HCT116 (cell line): ENCODE results near the gene NAT10. TPM values are rescaled to one million over a fixed set of nuclear protein-coding genes. Genes with fewer than 3 reads are reported as not detected.

ENCODE experiments used
- ATAC-seq: fragments of 200-7000 bp; cut with Tn5 transposase; 2 replicates; pipeline ENCODE4 v1.9.1; 2020; ENCODE audit warnings: mild to moderate bottlenecking, moderate library complexity
- BruUV-seq: library from RNA; stranded (reverse); fragments of 400-500 nt; replicated peaks from 2 replicates; lab custom pipeline; 2021; lab: Mats Ljungman, UMichigan
- CTCF ChIA-PET: fragments of 300-600 bp; sonication (Branson Sonifier 250); formaldehyde crosslinking; loops from one replicate; lab custom pipeline; 2021; ENCODE audit warnings: antibody characterized with exemption; lab: Charles Lee
- POLR2A ChIA-PET: fragments of 300-600, 350-600 bp; sonication (Branson Sonifier 250); formaldehyde crosslinking; loops from one replicate; lab custom pipeline; 2021; ENCODE audit warnings: antibody characterized with exemption; lab: Charles Lee
- RAD21 ChIA-PET, 2 experiments: fragments of 300-600 bp; sonication (Branson Sonifier 250); formaldehyde crosslinking; loops; one replicate each; lab custom pipeline; 2023; ENCODE audit warnings: low total read pairs in 2 of 2; ENCODE audit not compliant: uncharacterized antibody in 2 of 2, unreplicated experiment in 2 of 2, low non-redundant PET in 1 of 2; lab: Charles Lee
- DNase-seq: peaks from one replicate; pipeline ENCODE4 v3.0.0-alpha.2; 2010; ENCODE audit warnings: low read depth, low spot score
- H2AFZ ChIP-seq: fragments of 200-600 bp; shearing (Covaris generic), sonication (generic); 2 replicates; pipeline ENCODE4 v1.6.1; 2017; ENCODE audit warnings: low read depth, mixed run types, mixed read lengths, antibody characterized with exemption, low read length; ENCODE audit not compliant: poor library complexity, severe bottlenecking
- H3K27ac ChIP-seq: 2 replicates; pipeline ENCODE4 v1.5.1; 2012; ENCODE audit warnings: low read depth, low read length
- H3K27me3 ChIP-seq: fragments of 200-600 bp; sonication (generic); 2 replicates; pipeline ENCODE4 v1.6.1; 2016; ENCODE audit warnings: mixed run types, low read length, mixed read lengths; ENCODE audit not compliant: insufficient read depth
- H3K36me3 ChIP-seq, 2 experiments: fragments of 200-500 bp in 1 of 2; fragments of 200-600 bp in 1 of 2; sonication (Bioruptor generic) in 1 of 2; sonication (generic) in 1 of 2; 2 replicates each; pipeline versions ENCODE4 v1.5.1 to v1.6.1; 2014 to 2016; ENCODE audit warnings: low read length in 2 of 2, inconsistent platforms in 1 of 2, mixed read lengths in 1 of 2, mixed run types in 1 of 2; ENCODE audit not compliant: insufficient read depth in 2 of 2, control insufficient read depth in 1 of 2
- H3K4me1 ChIP-seq, 2 experiments: fragments of 200-600 bp in 1 of 2; sonication (generic) in 1 of 2; 2 replicates each; pipeline versions ENCODE4 v1.5.1 to v1.6.1; 2012 to 2017; ENCODE audit warnings: low read length in 2 of 2, inconsistent platforms in 1 of 2, mild to moderate bottlenecking in 1 of 2, mixed read lengths in 1 of 2, mixed run types in 1 of 2, moderate library complexity in 1 of 2; ENCODE audit not compliant: insufficient read depth in 2 of 2, control insufficient read depth in 1 of 2
- H3K4me2 ChIP-seq: fragments of 200-600 bp; sonication (generic); 2 replicates; pipeline ENCODE4 v1.6.1; 2017; ENCODE audit warnings: mixed run types, low read length, mixed read lengths
- H3K4me3 ChIP-seq, 2 experiments: fragments of 200-600 bp in 1 of 2; sonication (generic) in 1 of 2; replicated peaks in 1 of 2; 2 replicates each; pipeline ENCODE4 v1.5.1; 2011 to 2016; ENCODE audit warnings: low read length in 2 of 2, control low read depth in 1 of 2, low read depth in 1 of 2, mild to moderate bottlenecking in 1 of 2, mixed read lengths in 1 of 2, mixed run types in 1 of 2
- H3K79me2 ChIP-seq: fragments of 200-600 bp; sonication (generic); 2 replicates; pipeline ENCODE4 v1.6.1; 2017; ENCODE audit warnings: mild to moderate bottlenecking, mixed run types, low read length, moderate library complexity, mixed read lengths; ENCODE audit not compliant: insufficient read depth
- H3K9ac ChIP-seq: fragments of 200-600 bp; sonication (generic); 2 replicates; pipeline ENCODE4 v1.6.1; 2016; ENCODE audit warnings: low read length, mixed read lengths
- H3K9me2 ChIP-seq: fragments of 200-600 bp; sonication (generic), shearing (Covaris generic); 2 replicates; pipeline ENCODE4 v1.6.1; 2017; ENCODE audit warnings: mixed run types, mild to moderate bottlenecking, moderate library complexity; ENCODE audit not compliant: insufficient read depth
- H3K9me3 ChIP-seq, 2 experiments: fragments of 200-500 bp in 1 of 2; fragments of 200-600 bp in 1 of 2; sonication (Bioruptor generic) in 1 of 2; sonication (generic) in 1 of 2; 2 replicates each; pipeline ENCODE4 v1.6.1; 2014 to 2017; ENCODE audit warnings: low read length in 2 of 2, mixed read lengths in 2 of 2, inconsistent platforms in 1 of 2, low read depth in 1 of 2, mild to moderate bottlenecking in 1 of 2, mixed run types in 1 of 2, moderate library complexity in 1 of 2; ENCODE audit not compliant: control insufficient read depth in 1 of 2, insufficient read depth in 1 of 2
- H4K20me1 ChIP-seq: fragments of 200-600 bp; sonication (generic), shearing (Covaris generic); 2 replicates; pipeline ENCODE4 v1.6.1; 2017; ENCODE audit warnings: mixed run types, mild to moderate bottlenecking, moderate library complexity; ENCODE audit not compliant: insufficient read depth
- CBX3 ChIP-seq: IDR thresholded peaks from 2 replicates; pipeline ENCODE4 v1.6.1; 2012; ENCODE audit warnings: low read depth
- EZH2 ChIP-seq: fragments of 200-600 bp; sonication (generic); IDR thresholded peaks from 2 replicates; pipeline ENCODE4 v1.6.1; 2017; ENCODE audit warnings: antibody characterized with exemption, mixed run types
- FOSL1 ChIP-seq: IDR thresholded peaks from 2 replicates; pipeline ENCODE4 v1.6.1; 2012; ENCODE audit warnings: low read depth
- RAD21 ChIP-seq: IDR thresholded peaks from 2 replicates; pipeline ENCODE4 v1.6.1; 2012; ENCODE audit warnings: low read depth, mild to moderate bottlenecking
- SIN3A ChIP-seq: IDR thresholded peaks from 2 replicates; pipeline ENCODE4 v1.6.1; 2012; ENCODE audit warnings: low read depth
- intact Hi-C: fragments of 100-400 bp; cut with micrococcal nuclease; formaldehyde crosslinking; loops from 2 replicates; pipeline ENCODE4 v1.10.0; 2022
- total RNA-seq: library from RNA; stranded (reverse); gene quantifications from one replicate; pipeline ENCODE4 v1.2.1, GENCODE V29; 2021; ENCODE audit not compliant: unreplicated experiment
- TF ChIP-seq, protein P1 (sequence below), 3 experiments: fragments of 200-600 bp in 1 of 3; sonication (generic) in 1 of 3; IDR thresholded peaks in 2 of 3; conservative IDR thresholded peaks in 1 of 3; 2 replicates each; pipeline ENCODE4 v1.5.1; 2012 to 2017; ENCODE audit warnings: low read depth in 2 of 3, low read length in 2 of 3, antibody characterized with exemption in 1 of 3, borderline replicate concordance in 1 of 3, control low read depth in 1 of 3, mild to moderate bottlenecking in 1 of 3, mixed read lengths in 1 of 3, mixed run types in 1 of 3, moderate library complexity in 1 of 3; ENCODE audit not compliant: insufficient read depth in 1 of 3

Gene NAT10
- total RNA-seq, 1 experiment from 2014 or later = 101 TPM

DNA sequence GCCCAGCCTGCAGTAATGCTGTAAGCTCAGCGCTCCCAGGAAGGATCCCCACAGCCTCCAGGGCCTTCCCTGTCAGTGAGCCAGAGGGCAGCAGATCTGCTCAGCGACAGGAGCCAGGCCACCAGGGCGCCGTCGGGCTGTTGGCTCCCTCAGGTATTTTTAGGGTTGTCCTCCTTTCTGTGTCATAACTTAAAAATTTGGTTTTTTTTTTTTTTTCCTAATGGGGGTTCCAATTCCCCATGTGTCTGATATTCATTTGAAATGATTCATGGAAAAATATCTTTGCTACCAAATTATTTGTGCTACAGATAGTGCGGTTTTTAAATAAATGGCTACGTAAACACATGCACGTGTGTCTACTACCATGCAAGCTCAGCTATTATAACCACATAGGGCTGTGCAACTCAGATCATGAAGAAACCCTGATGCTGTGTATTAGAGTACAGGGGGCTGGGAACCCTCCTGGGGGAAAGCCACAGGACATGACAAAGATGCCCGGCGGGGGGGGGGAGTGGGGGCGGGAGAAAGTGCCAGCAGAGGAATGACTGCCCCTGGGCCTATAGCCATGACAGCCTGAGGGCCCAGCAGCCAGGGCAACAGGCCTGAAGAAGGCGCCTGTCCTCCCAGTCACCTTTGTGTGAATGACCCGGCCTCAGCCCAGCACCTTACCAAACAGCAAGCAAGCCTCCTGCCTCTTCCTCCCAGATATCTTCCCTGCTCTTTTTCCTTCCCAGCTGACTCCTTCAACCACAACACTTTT lies 89.3 kb downstream of the NAT10 start:
- H3K36me3 ChIP-seq = no peaks in the 10 kb centered on the region
- no peaks in the 10 kb centered on the region for H3K9me3 ChIP-seq
- H4K20me1 ChIP-seq = no peaks in the 10 kb centered on the region
- H3K27me3 ChIP-seq = no peaks in the 10 kb centered on the region
- H3K27ac ChIP-seq = no peak overlapping the region
- ChIA-PET CTCF (no interaction called here), RAD21 (no interaction called here), POLR2A (no interaction called here)
- ATAC-seq = no peak
- no peak overlapping the region for H3K4me3 ChIP-seq
- no peaks in the 10 kb centered on the region for H3K79me2 ChIP-seq
- H2AFZ ChIP-seq = no peak overlapping the region
- DNase-seq = no peak
- TF ChIP-seq SIN3A (no peak), RAD21 (peak; percentile 14; the same call in 1 of the 2 replicates), EZH2 (no peak), FOSL1 (no peak), CBX3 (no peak)
- TF ChIP-seq, protein P1, sequence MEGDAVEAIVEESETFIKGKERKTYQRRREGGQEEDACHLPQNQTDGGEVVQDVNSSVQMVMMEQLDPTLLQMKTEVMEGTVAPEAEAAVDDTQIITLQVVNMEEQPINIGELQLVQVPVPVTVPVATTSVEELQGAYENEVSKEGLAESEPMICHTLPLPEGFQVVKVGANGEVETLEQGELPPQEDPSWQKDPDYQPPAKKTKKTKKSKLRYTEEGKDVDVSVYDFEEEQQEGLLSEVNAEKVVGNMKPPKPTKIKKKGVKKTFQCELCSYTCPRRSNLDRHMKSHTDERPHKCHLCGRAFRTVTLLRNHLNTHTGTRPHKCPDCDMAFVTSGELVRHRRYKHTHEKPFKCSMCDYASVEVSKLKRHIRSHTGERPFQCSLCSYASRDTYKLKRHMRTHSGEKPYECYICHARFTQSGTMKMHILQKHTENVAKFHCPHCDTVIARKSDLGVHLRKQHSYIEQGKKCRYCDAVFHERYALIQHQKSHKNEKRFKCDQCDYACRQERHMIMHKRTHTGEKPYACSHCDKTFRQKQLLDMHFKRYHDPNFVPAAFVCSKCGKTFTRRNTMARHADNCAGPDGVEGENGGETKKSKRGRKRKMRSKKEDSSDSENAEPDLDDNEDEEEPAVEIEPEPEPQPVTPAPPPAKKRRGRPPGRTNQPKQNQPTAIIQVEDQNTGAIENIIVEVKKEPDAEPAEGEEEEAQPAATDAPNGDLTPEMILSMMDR (IDR thresholded peaks at IDR 0.05 in 2 of 3, conservative IDR thresholded peaks at IDR 0.05 in 1 of 3; ENCODE audit: borderline replicate concordance in 1 of 3, insufficient read depth in 1 of 3, low read depth in 2 of 3, low read length in 2 of 3) = 0 out of 6 replicates have a peak, but pooled peaks of 1 of the 3 experiments have one; percentile 15
- peaks cover 19 to 42% of the 10 kb centered on the region in 2 experiments for H3K4me1 ChIP-seq
- BruUV-seq = no TSS peak
- peak overlapping the region; percentile 23; the same call in 1 of the 2 replicates for H3K4me2 ChIP-seq
- H3K9me2 ChIP-seq = no peaks in the 10 kb centered on the region
- H3K9ac ChIP-seq = no peak overlapping the region
- intact Hi-C loops = loop anchor here (5.0 kb wide), 1 partner anchor 163 kb away; the partner anchor contains the start of gene ABTB2

Other genes starting within 250 kb of the NAT10 start
- gene LMO2, start 213.6 kb upstream of the NAT10 start, total RNA-seq = 2.8 TPM
- 285 TPM for gene CAPRIN1, start 53.9 kb upstream of the NAT10 start, total RNA-seq